ENCODE results near the gene SHISA5. TPM values are rescaled to one million over a fixed set of nuclear protein-coding genes. Genes with fewer than 3 reads are reported as not detected.
A peak's percentile ranks its signal among the peaks of the same experiment; 100 is the strongest.
"Not testable (repeated sequence)": the region's sequence is repeated elsewhere in the genome, so short reads cannot be mapped to it uniquely, and the experiment has no call there.

Gene SHISA5
- total RNA-seq, 1 experiment from 2014 or later, result 159 TPM

GRCh38 chr3:48465237-48465530 lies 38.8 kb downstream of the SHISA5 start:
- H3K4me3 ChIP-seq (ENCODE audit: low read length), result no peak overlapping the region
- peak overlapping the region; percentile 99 for H3K27ac ChIP-seq (ENCODE audit: low read length)
- ChIA-PET CTCF (no interaction called here), POLR2A (ENCODE audit: unreplicated experiment) (interaction anchor here (0.6 kb wide), 1 partner anchor 473 kb away, joined by 9 read pairs; no protein-coding TSS in a partner anchor)
- BruUV-seq (replicated peaks), result TSS peak; percentile 20
- peaks cover 31% of the 10 kb centered on the region for H3K4me1 ChIP-seq (ENCODE audit: insufficient read depth, low read length)
- DNase-seq, result no peak
- H3K4me2 ChIP-seq (ENCODE audit: low read length), result peak overlapping the region; percentile 24; the same call in 1 of the 2 replicates
- no peaks in the 10 kb centered on the region for H3K9me2 ChIP-seq (replicated peaks; ENCODE audit: low read length)
- H3K9me3 ChIP-seq (ENCODE audit: low read length), result no peaks in the 10 kb centered on the region
- no peak for TF ChIP-seq EZH2phosphoT487 (IDR thresholded peaks at IDR 0.05; ENCODE audit: borderline replicate concordance, low read length)
- no peak for TF ChIP-seq CTCF (conservative IDR thresholded peaks at IDR 0.05; ENCODE audit: low read depth, low read length)
- TF ChIP-seq EZH2 (IDR thresholded peaks at IDR 0.05; ENCODE audit: low read length, unreplicated experiment), result no peak
- H2AFZ ChIP-seq (ENCODE audit: low read length), result no peak overlapping the region; the same call in 1 of the 2 replicates
- no peaks in the 10 kb centered on the region for H3K27me3 ChIP-seq (ENCODE audit: low read length)
- no peaks in the 10 kb centered on the region for H3F3A ChIP-seq (ENCODE audit: low read length, unreplicated experiment)
- ATAC-seq, result peak; percentile 5
- peak overlapping the region; percentile 40 for H3K9ac ChIP-seq (ENCODE audit: low read length)
- H3K79me2 ChIP-seq (ENCODE audit: low read length), result peaks cover 41% of the 10 kb centered on the region
- peaks cover 23% of the 10 kb centered on the region; the same call in 1 of the 2 replicates for H3K36me3 ChIP-seq (ENCODE audit: low read depth, low read length)
- H4K20me1 ChIP-seq (ENCODE audit: low read length), result no peaks in the 10 kb centered on the region
- intact Hi-C loops (cut with micrococcal nuclease), result loop anchor here (1.0 kb wide), 3 partner anchors 42 to 220 kb away; partner anchors contain the start of gene NCKIPSD

- Histone ChIP-seq H3K36me3 (ENCODE audit: low read depth, low read length) (peaks cover 26% of the 10 kb centered on the region; the same call in 1 of the 2 replicates), H3K9me2 (replicated peaks; ENCODE audit: low read length) (no peaks in the 10 kb centered on the region), H3K9me3 (ENCODE audit: low read length) (no peaks in the 10 kb centered on the region), H3K27me3 (ENCODE audit: low read length) (no peaks in the 10 kb centered on the region), H3K4me2 (ENCODE audit: low read length) (peak overlapping the region; percentile 24; the same call in 1 of the 2 replicates), H3K4me1 (ENCODE audit: insufficient read depth, low read length) (peaks cover 31% of the 10 kb centered on the region), H3K79me2 (ENCODE audit: low read length) (peaks cover 37% of the 10 kb centered on the region), H3K4me3 (ENCODE audit: low read length) (no peak overlapping the region), H3K9ac (ENCODE audit: low read length) (peak overlapping the region; percentile 40; the same call in 1 of the 2 replicates), H4K20me1 (ENCODE audit: low read length) (no peaks in the 10 kb centered on the region), H3F3A (ENCODE audit: low read length, unreplicated experiment) (no peaks in the 10 kb centered on the region), H3K27ac (ENCODE audit: low read length) (peak overlapping the region; percentile 99), H2AFZ (ENCODE audit: low read length) (no peak overlapping the region)
- POLR2A ChIA-PET (ENCODE audit: unreplicated experiment), result no interaction called here
- CTCF ChIA-PET, result no interaction called here
- no peak for TF ChIP-seq EZH2phosphoT487 (IDR thresholded peaks at IDR 0.05; ENCODE audit: borderline replicate concordance, low read length)
- no peak for TF ChIP-seq CTCF (conservative IDR thresholded peaks at IDR 0.05; ENCODE audit: low read depth, low read length)
- TF ChIP-seq EZH2 (IDR thresholded peaks at IDR 0.05; ENCODE audit: low read length, unreplicated experiment), result no peak
- no peak for DNase-seq
- intact Hi-C loops (cut with micrococcal nuclease), result loop anchor here (1.0 kb wide), 3 partner anchors 43 to 221 kb away; partner anchors contain the start of gene NCKIPSD
- no peak for ATAC-seq
- no TSS peak for BruUV-seq (replicated peaks)
Observed at GRCh38 chr3:48464713-48465221, 39.2 kb downstream of the SHISA5 start.

GRCh38 chr3:48463703-48464102 lies 40.3 kb downstream of the SHISA5 start:
- POLR2A ChIA-PET (ENCODE audit: unreplicated experiment), result no interaction called here
- ATAC-seq (no peak), DNase-seq (no peak)
- Histone ChIP-seq H3K79me2 (ENCODE audit: low read length) (peaks cover 26% of the 10 kb centered on the region), H3K27ac (ENCODE audit: low read length) (no peak overlapping the region), H3K4me3 (ENCODE audit: low read length) (no peak overlapping the region), H3F3A (ENCODE audit: low read length, unreplicated experiment) (no peaks in the 10 kb centered on the region), H3K4me1 (ENCODE audit: insufficient read depth, low read length) (peaks cover 31% of the 10 kb centered on the region), H3K36me3 (ENCODE audit: low read depth, low read length) (peaks cover 34% of the 10 kb centered on the region), H3K9me2 (replicated peaks; ENCODE audit: low read length) (no peaks in the 10 kb centered on the region), H3K4me2 (ENCODE audit: low read length) (no peak overlapping the region), H2AFZ (ENCODE audit: low read length) (no peak overlapping the region), H4K20me1 (ENCODE audit: low read length) (no peaks in the 10 kb centered on the region), H3K9me3 (ENCODE audit: low read length) (no peaks in the 10 kb centered on the region), H3K9ac (ENCODE audit: low read length) (no peak overlapping the region), H3K27me3 (ENCODE audit: low read length) (no peaks in the 10 kb centered on the region)
- no TSS peak for BruUV-seq (replicated peaks)
- CTCF ChIA-PET, result interaction anchor here (0.6 kb wide), 1 partner anchor 45 kb away, joined by 5 read pairs; no protein-coding TSS in a partner anchor
- no peak for TF ChIP-seq EZH2phosphoT487 (IDR thresholded peaks at IDR 0.05; ENCODE audit: borderline replicate concordance, low read length)
- TF ChIP-seq CTCF (conservative IDR thresholded peaks at IDR 0.05; ENCODE audit: low read depth, low read length), result no peak
- TF ChIP-seq EZH2 (IDR thresholded peaks at IDR 0.05; ENCODE audit: low read length, unreplicated experiment), result no peak
- intact Hi-C loops (cut with micrococcal nuclease), result no loop called here

- H3K4me3 ChIP-seq (ENCODE audit: low read length); POLR2A ChIA-PET (ENCODE audit: unreplicated experiment); DNase-seq; H3K9me2 ChIP-seq (replicated peaks; ENCODE audit: low read length); H2AFZ ChIP-seq (ENCODE audit: low read length); H4K20me1 ChIP-seq (ENCODE audit: low read length); H3K4me2 ChIP-seq (ENCODE audit: low read length); H3K79me2 ChIP-seq (ENCODE audit: low read length); CTCF ChIA-PET; H3K27me3 ChIP-seq (ENCODE audit: low read length); H3K9me3 ChIP-seq (ENCODE audit: low read length); intact Hi-C loops (cut with micrococcal nuclease); ATAC-seq; BruUV-seq (replicated peaks); H3K9ac ChIP-seq (ENCODE audit: low read length); H3K27ac ChIP-seq (ENCODE audit: low read length); H3F3A ChIP-seq (ENCODE audit: low read length, unreplicated experiment): not testable (repeated sequence)
- Histone ChIP-seq H3K4me1 (ENCODE audit: insufficient read depth, low read length) (peaks cover 20% of the 10 kb centered on the region), H3K36me3 (ENCODE audit: low read depth, low read length) (peaks cover 35% of the 10 kb centered on the region)
Observed at GRCh38 chr3:48461767-48462166, 42.2 kb downstream of the SHISA5 start.

All from PC-3 (cell line).